NCI-H526 treated with DMSO at 0.1 percent for 48 hours (cell line): ENCODE results near the gene PCSK5.

Experiments used
- DNase-seq: peaks from one replicate; lab custom pipeline; 2025; lab: John Stamatoyannopoulos, UW

PCSK5 gene

GRCh38 chr9:76399856-76400255 lies 509.4 kb downstream of the PCSK5 start:
- no peak for DNase-seq

- no peak for DNase-seq
Observed at GRCh38 chr9:76400534-76401096, 510.1 kb downstream of the PCSK5 start.

- DNase-seq = no peak
Observed at GRCh38 chr9:76401176-76401575, 510.7 kb downstream of the PCSK5 start.

- DNase-seq = no peak
Observed at GRCh38 chr9:76401580-76402354, 511.3 kb downstream of the PCSK5 start.

- peak; percentile 3 for DNase-seq
Observed at GRCh38 chr9:76403352-76403751, 512.9 kb downstream of the PCSK5 start.

GRCh38 chr9:76404401-76404800 lies 513.9 kb downstream of the PCSK5 start:
- no peak for DNase-seq

- no peak for DNase-seq
Observed at GRCh38 chr9:76405340-76405739, 514.9 kb downstream of the PCSK5 start.

GRCh38 chr9:76405868-76406267 lies 515.4 kb downstream of the PCSK5 start:
- no peak for DNase-seq
